OCI-LY1 (cell line): ENCODE results near the gene ASB6.

Source experiments
- EZH2 ChIP-seq: fragments of 200-600 bp; sonication (generic), shearing (Covaris generic); IDR thresholded peaks from 2 replicates; pipeline ENCODE4 v1.8.0; 2017; ENCODE audit warnings: borderline replicate concordance, mixed run types, mild to moderate bottlenecking, antibody characterized with exemption, low read length, moderate library complexity, mixed read lengths
- TF ChIP-seq, protein P1 (sequence below): fragments of 200-600 bp; sonication (generic), shearing (Covaris generic); IDR thresholded peaks from 2 replicates; pipeline ENCODE4 v1.5.1; 2017; ENCODE audit warnings: mild to moderate bottlenecking, antibody characterized with exemption, low read length, moderate library complexity, mixed read lengths

DNA sequence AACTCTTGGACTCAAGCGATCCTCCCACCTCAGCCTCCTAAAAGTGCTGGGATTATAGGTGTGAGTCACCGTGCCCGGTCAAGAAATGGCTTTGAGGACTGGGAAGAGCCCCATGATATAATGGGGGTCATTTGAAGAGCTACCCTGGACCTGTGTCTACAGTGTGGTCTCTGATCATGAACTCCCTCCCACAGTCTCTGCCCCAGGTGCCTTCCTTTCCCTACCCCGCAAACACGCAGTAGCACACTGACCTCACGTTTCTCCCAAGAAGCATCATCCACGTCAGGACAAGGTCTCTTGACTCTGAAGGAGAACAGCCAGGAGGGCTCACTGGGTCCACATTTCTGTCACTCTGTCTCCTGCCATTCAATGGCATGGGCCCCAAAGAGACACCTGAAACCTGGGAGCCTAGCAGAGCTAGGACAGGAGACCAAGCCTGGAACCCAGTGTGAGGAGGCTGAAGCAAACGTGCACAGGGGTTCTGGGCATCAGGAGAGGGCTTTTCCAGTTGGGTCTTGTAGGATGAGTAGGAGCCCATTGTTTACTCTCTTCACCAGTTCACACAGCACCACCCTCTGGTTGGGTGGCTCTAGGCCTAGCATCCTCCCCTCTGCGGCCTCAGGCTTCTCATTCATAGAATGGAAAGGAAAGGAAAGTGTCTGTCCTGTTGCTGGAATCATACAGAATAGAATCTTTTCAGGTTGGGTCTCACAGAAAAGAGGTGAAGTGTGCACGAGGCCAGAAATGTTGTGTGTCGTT lies 46.5 kb upstream of the ASB6 start:
- TF ChIP-seq, protein P1, sequence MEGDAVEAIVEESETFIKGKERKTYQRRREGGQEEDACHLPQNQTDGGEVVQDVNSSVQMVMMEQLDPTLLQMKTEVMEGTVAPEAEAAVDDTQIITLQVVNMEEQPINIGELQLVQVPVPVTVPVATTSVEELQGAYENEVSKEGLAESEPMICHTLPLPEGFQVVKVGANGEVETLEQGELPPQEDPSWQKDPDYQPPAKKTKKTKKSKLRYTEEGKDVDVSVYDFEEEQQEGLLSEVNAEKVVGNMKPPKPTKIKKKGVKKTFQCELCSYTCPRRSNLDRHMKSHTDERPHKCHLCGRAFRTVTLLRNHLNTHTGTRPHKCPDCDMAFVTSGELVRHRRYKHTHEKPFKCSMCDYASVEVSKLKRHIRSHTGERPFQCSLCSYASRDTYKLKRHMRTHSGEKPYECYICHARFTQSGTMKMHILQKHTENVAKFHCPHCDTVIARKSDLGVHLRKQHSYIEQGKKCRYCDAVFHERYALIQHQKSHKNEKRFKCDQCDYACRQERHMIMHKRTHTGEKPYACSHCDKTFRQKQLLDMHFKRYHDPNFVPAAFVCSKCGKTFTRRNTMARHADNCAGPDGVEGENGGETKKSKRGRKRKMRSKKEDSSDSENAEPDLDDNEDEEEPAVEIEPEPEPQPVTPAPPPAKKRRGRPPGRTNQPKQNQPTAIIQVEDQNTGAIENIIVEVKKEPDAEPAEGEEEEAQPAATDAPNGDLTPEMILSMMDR = no peak
- no peak for TF ChIP-seq EZH2
